A673 (cell line): Measurements from ENCODE around the gene CYP8B1. TPM values are rescaled to one million over a fixed set of nuclear protein-coding genes. Genes with fewer than 3 reads are reported as not detected.

Experiments used
- BruUV-seq: library from RNA; stranded (reverse); fragments of 400-500 nt; replicated peaks from 2 replicates; lab custom pipeline; 2021; lab: Mats Ljungman, UMichigan
- CTCF ChIA-PET: fragments of 300-600 bp; sonication (Branson Sonifier 250); formaldehyde crosslinking; loops from one replicate; lab custom pipeline; 2022; ENCODE audit warnings: antibody characterized with exemption; lab: Charles Lee
- POLR2A ChIA-PET: fragments of 300-600 bp; sonication (Branson Sonifier 250); formaldehyde crosslinking; loops from one replicate; lab custom pipeline; 2022; ENCODE audit warnings: antibody characterized with exemption; ENCODE audit not compliant: low non-redundant PET; lab: Charles Lee
- DNase-seq: peaks from one replicate; pipeline ENCODE4 v3.0.0-alpha.2; 2015; ENCODE audit warnings: low spot score
- H3K27ac ChIP-seq: fragments of 200-600 bp; sonication (generic); 2 replicates; pipeline ENCODE4 v1.5.1; 2016; ENCODE audit warnings: mixed run types, low read depth, mild to moderate bottlenecking, mixed read lengths, antibody characterized with exemption, low read length; ENCODE audit not compliant: poor library complexity, severe bottlenecking
- H3K27me3 ChIP-seq: fragments of 200-600 bp; sonication (generic); replicated peaks from 2 replicates; pipeline ENCODE4 v1.6.1; 2017; ENCODE audit warnings: mixed run types, low read depth, mild to moderate bottlenecking, mixed read lengths, antibody characterized with exemption, low read length; ENCODE audit not compliant: insufficient read depth, poor library complexity
- H3K36me3 ChIP-seq: fragments of 200-600 bp; sonication (generic); 2 replicates; pipeline ENCODE4 v1.6.1; 2016; ENCODE audit warnings: mixed run types, mild to moderate bottlenecking, mixed read lengths, antibody characterized with exemption, low read length; ENCODE audit not compliant: insufficient read depth, poor library complexity, severe bottlenecking
- H3K4me1 ChIP-seq: fragments of 200-600 bp; sonication (generic); 2 replicates; pipeline ENCODE4 v1.6.1; 2017; ENCODE audit warnings: mixed run types, mild to moderate bottlenecking, mixed read lengths, antibody characterized with exemption, low read length; ENCODE audit not compliant: insufficient read depth, poor library complexity, severe bottlenecking
- H3K4me3 ChIP-seq: fragments of 200-600 bp; sonication (generic); 2 replicates; pipeline ENCODE4 v1.5.1; 2016; ENCODE audit warnings: low read depth, mixed run types, mild to moderate bottlenecking, mixed read lengths, low read length; ENCODE audit not compliant: poor library complexity, severe bottlenecking
- H3K9me3 ChIP-seq: fragments of 200-600 bp; sonication (generic); 2 replicates; pipeline ENCODE4 v1.6.1; 2016; ENCODE audit warnings: mixed run types, low read depth, mild to moderate bottlenecking, mixed read lengths, antibody characterized with exemption, low read length; ENCODE audit not compliant: poor library complexity, severe bottlenecking
- CTCF ChIP-seq: fragments of 300-800, 200-600 bp; sonication (generic); conservative IDR thresholded peaks from 2 replicates; pipeline ENCODE4 v1.5.1; 2017; ENCODE audit warnings: low read depth, mild to moderate bottlenecking, antibody characterized with exemption, low read length, moderate library complexity, mixed read lengths
- EZH2 ChIP-seq: fragments of 200-600 bp; sonication (generic); IDR thresholded peaks from 2 replicates; pipeline ENCODE4 v1.6.1; 2017; ENCODE audit warnings: borderline replicate concordance, low read depth, mild to moderate bottlenecking, mixed read lengths, antibody characterized with exemption, low read length; ENCODE audit not compliant: poor library complexity, severe bottlenecking
- intact Hi-C: fragments of 100-400 bp; cut with micrococcal nuclease; formaldehyde crosslinking; loops from one replicate; pipeline ENCODE4 v1.10.0; 2022; ENCODE audit not compliant: unreplicated experiment
- total RNA-seq: library from RNA; stranded (reverse); gene quantifications from 2 replicates; pipeline ENCODE4 v1.2.3, GENCODE V29; 2021

Gene CYP8B1
- total RNA-seq, 1 experiment from 2014 or later: not detected

DNA sequence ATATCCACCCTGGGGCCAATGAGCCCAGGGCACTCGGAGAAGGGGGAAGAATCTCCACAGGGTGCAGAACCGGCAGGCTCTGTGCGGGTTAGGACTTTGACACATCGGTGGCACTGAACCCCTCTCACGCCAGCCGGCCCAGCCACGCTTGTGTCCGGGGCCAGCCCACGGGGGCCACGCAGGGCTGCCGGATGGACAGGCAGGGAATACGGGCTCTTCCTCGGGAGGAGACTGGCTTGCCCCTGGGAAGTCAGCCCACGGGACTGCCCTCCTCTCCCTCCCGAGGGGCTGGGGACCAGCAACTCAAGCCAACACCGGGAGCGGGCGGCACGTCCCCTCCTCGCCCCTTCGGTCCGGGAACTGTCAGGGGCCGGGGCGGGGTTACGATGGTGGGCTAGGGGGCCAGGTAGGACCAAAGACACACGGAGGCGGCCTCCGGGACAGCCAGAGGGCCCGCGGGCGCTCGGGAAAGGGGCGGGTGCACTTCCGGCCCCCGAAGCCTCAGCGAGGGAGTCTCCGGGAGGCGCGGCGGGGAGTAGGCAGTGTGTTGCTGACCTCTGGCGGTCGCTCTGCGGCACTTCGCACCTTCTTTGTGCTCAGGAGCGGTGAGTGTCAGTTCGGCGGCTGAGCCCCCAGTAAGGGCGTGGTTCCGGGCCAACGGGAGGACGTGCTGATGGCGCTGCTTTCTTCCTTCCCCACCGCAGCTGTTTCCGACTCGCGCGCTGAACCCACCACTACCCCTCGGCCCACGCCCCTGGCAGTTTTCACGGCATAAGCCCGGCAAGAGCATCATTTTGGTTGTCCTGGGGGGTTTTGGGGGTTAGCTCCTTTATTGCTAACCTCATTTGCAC, 5.1 kb upstream of the CYP8B1 start:
- Histone ChIP-seq H3K36me3 (no peaks in the 10 kb centered on the region), H3K27ac (no peak overlapping the region), H3K9me3 (no peaks in the 10 kb centered on the region), H3K27me3 (no peaks in the 10 kb centered on the region), H3K4me3 (peak overlapping the region; percentile 45), H3K4me1 (no peaks in the 10 kb centered on the region)
- ChIA-PET POLR2A (no interaction called here), CTCF (no interaction called here)
- peak; percentile 79 for DNase-seq
- no TSS peak for BruUV-seq
- intact Hi-C loops: loop anchor here (1.0 kb wide), 1 partner anchor 100 kb away; no protein-coding TSS in a partner anchor
- no peak for TF ChIP-seq EZH2
- TF ChIP-seq CTCF: peak; percentile 71

- Histone ChIP-seq H3K27ac (no peak overlapping the region), H3K27me3 (no peaks in the 10 kb centered on the region), H3K9me3 (no peaks in the 10 kb centered on the region), H3K4me1 (no peaks in the 10 kb centered on the region), H3K4me3 (no peak overlapping the region), H3K36me3 (no peaks in the 10 kb centered on the region)
- no peak for DNase-seq
- TF ChIP-seq CTCF: no peak
- no peak for TF ChIP-seq EZH2
- POLR2A ChIA-PET: no interaction called here
- BruUV-seq: no TSS peak
- CTCF ChIA-PET: no interaction called here
- intact Hi-C loops: no loop called here
Measured at GRCh38 chr3:42880183-42880582, 4.5 kb upstream of the CYP8B1 start.

DNA sequence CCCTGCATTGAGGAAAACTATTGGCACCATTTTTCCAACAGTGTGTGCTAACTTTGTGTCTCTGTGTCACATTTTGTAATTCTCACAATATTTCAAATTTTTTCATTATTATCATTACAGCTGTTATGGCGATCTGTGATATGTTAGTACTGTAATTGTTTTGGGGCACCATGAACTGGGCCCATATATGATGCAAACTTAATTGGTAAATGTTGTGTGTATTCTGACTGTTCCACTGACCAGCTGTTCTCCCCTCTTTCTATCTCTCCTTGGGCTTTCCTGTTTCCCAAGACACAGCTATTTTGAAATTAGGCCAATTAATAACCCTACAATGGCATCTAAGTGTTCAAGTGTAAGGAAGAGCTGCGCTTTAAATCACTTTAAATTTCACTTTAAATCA, 2.2 kb upstream of the CYP8B1 start:
- no peaks in the 10 kb centered on the region for H3K9me3 ChIP-seq
- POLR2A ChIA-PET: no interaction called here
- no peak overlapping the region for H3K4me3 ChIP-seq
- TF ChIP-seq EZH2 (no peak), CTCF (no peak)
- no peak for DNase-seq
- BruUV-seq: no TSS peak
- no peaks in the 10 kb centered on the region for H3K4me1 ChIP-seq
- intact Hi-C loops: no loop called here
- no peak overlapping the region for H3K27ac ChIP-seq
- H3K36me3 ChIP-seq: no peaks in the 10 kb centered on the region
- H3K27me3 ChIP-seq: no peaks in the 10 kb centered on the region
- CTCF ChIA-PET: no interaction called here
